Measurements from ENCODE around the gene ZNF385B.

GRCh38 chr2:179802051-179802882 lies 59.1 kb downstream of the ZNF385B start:
- no peak for TF ChIP-seq TAF1 (IDR thresholded peaks at IDR 0.05; ENCODE audit: low read depth)
- no peak for TF ChIP-seq CTCF (IDR thresholded peaks at IDR 0.05; ENCODE audit: poor library complexity, severe bottlenecking)
- TF ChIP-seq POLR2AphosphoS5 (IDR thresholded peaks at IDR 0.05), result no peak
- TF ChIP-seq EP300 (conservative IDR thresholded peaks at IDR 0.05; ENCODE audit: poor library complexity, severe bottlenecking), result no peak
- no peak for TF ChIP-seq RAD21 (conservative IDR thresholded peaks at IDR 0.05)
- TF ChIP-seq MXI1 (conservative IDR thresholded peaks at IDR 0.05; ENCODE audit: poor library complexity, severe bottlenecking), result no peak

Data from neural cell (in vitro differentiated cells).